ENCODE data around the gene OR3A2. TPM values are rescaled to one million over a fixed set of nuclear protein-coding genes. Genes with fewer than 3 reads are reported as not detected.

Gene OR3A2
- not detected in 2 replicates for total RNA-seq

GRCh38 chr17:3385869-3386816 is at the start of gene OR3A2:
TSS of gene OR3A2 (minus strand) at chr17:3386308.

DNA sequence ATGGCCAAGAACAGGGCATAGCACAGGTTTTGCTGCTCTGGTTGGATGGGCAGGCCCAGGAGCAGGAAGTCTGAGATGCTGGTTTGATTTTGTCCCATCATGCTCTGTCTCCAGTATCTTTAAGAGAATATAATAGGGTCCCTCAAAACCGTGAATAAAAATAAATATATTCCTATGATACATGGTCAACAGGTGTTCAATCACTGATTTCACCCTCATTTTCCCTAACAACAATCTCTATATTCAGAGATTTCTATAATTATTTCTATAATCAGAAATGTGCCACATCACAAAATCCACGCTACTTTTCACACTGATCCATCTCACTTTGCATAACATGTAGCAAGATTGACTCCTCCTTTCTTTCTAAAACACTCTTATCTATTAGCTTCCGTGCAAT is 47.6 kb upstream of the OR3A2 start, which contains the start of gene OR1E2:
Gene OR1E2 (minus strand): TSS at position 101 of the 400 bp plus-strand sequence. CDS start 0 bp downstream, at position 101.

GRCh38 chr17:3411070-3411469 is 25.0 kb upstream of the OR3A2 start, which contains the start of gene OR3A3:
TSS of gene OR3A3 (plus strand) at chr17:3411370.

DNA sequence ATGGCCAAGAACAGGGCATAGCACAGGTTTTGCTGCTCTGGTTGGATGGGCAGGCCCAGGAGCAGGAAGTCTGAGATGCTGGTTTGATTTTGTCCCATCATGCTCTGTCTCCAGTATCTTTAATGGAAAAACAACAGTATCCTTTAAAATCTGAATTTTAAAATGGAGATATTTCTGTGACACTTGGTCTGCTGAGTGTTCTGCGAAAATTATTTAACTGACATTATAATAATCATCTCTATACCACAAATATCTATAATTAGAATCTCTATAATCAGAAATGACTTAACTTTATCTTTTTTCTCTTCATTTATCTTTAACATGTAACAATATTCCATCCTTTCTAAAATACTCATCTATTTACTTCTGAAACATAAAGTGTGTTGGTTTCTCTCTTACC is 12.2 kb upstream of the OR3A2 start, which contains the start of gene OR1E1:
Gene OR1E1 (minus strand): TSS at position 101 of the 400 bp plus-strand sequence. CDS start 0 bp downstream, at position 101.

DNA sequence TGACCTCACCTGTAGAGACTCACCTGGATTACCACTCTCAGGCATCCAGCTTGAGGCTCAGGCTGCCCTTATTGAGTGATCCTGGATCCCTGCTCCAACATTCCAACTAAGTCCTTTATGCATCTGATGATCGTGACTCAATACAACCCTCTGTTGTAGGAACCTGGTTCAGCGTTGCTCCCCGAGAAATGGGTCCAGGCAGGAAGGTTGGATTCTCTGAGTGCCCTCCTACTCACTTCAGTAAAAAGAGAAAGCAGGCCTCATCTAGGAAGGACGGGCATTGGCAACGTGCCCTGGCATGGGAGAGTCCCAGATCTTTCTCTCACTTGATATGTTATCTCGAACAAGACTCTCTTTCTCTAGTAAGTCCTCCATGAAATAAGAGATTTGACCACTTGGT is 87.8 kb downstream of the OR3A2 start, which contains the start of gene OR3A1:
Gene OR3A1 (minus strand): TSS at position 101 of the 400 bp plus-strand sequence. CDS start 5,778 bp downstream, outside the sequence.

Other genes starting within 250 kb of the OR3A2 start
- not detected in 2 replicates for gene OR1A2, start 188.8 kb downstream of the OR3A2 start, total RNA-seq
- gene OR1A1, start 178.6 kb downstream of the OR3A2 start, total RNA-seq: not detected in 2 replicates
- not detected in 2 replicates for gene OR3A1, start 87.9 kb downstream of the OR3A2 start, total RNA-seq
- gene OR1E1, start 12.1 kb upstream of the OR3A2 start, total RNA-seq: not detected in 2 replicates
- not detected in 2 replicates for gene OR3A3, start 25.1 kb upstream of the OR3A2 start, total RNA-seq
- gene OR1E2, start 47.5 kb upstream of the OR3A2 start, total RNA-seq: not detected in 2 replicates
- gene SPATA22, start 85.5 kb upstream of the OR3A2 start, total RNA-seq: 0.33 TPM in 1 of 2 replicates, not detected in the other
- not detected in 2 replicates for gene ASPA, start 89.7 kb upstream of the OR3A2 start, total RNA-seq
- gene TRPV3, start 171.5 kb upstream of the OR3A2 start, total RNA-seq: under 0.01 TPM in 1 of 2 replicates, not detected in the other
- 0.22 and 0.43 TPM in 2 replicates for gene TRPV1, start 223.1 kb upstream of the OR3A2 start, total RNA-seq
- gene SHPK, start 249.9 kb upstream of the OR3A2 start, total RNA-seq: 8.5 and 15.3 TPM in 2 replicates